Stimulated activated CD4-positive, alpha-beta T cell treated with anti-CD3 and anti-CD28 coated beads, Interleukin-15, amount 100 ng/mL, for 1 hour (primary cell): ENCODE results near the gene TPRA1.
"Not testable (repeated sequence)": the region's sequence is repeated elsewhere in the genome, so short reads cannot be mapped to it uniquely, and the experiment has no call there.

Source experiments
- DNase-seq, 2 donors: peaks; one replicate each; pipeline ENCODE4 v3.0.0-alpha.2; 2020; ENCODE audit warnings: low read depth in 1 of 2, low spot score in 1 of 2

TPRA1 gene

GRCh38 chr3:127616836-127617605 lies 26.5 kb upstream of the TPRA1 start:
- DNase-seq, result no peak

- no peak for DNase-seq
These were observed 25.2 kb upstream of the TPRA1 start for GRCh38 chr3:127615631-127616305.

- no peak for DNase-seq
These were observed 24.5 kb upstream of the TPRA1 start for GRCh38 chr3:127614928-127615589.

- no peak for DNase-seq
These were observed 22.9 kb upstream of the TPRA1 start for GRCh38 chr3:127613406-127613805.

DNA sequence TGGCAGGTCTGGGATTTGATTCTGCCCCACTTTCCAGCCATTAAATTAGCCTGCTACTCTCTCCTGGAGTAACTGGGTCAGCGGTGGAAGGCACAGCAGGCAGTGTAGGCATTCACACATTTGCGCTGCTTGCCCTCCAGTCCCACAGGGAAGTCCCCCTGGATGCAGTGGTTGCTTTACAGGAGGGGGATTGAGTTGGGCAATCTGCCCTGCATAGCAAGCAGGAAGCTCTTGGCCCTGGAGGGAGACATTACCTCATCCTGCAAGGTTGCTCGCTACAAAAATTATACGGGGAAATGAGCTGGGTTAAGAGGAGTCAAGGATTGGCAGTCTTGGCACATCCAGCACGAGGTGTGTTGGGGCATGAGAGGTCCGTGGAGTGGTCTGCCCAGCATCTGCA lies 22.4 kb upstream of the TPRA1 start:
- no peak for DNase-seq

DNA sequence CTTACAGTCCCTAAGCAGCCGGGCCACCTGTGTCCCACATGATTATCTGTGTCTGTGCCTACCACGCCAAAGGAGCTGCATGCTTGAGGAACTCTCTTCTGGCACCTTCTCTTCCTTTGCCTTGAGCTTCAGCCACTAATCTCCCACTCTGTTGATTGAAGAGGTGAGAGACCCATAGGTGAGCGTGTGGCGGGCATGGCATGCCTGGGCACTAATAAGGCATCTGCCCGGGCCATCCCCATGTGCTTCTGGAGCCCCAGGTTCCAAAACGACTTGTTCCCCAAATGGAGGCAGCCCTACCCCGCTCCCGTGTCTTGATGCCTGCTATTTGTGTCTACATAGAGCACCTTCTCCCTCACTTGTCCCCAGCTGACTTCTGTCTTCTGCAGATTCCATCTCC lies 20.7 kb upstream of the TPRA1 start:
- no peak for DNase-seq

GRCh38 chr3:127610105-127610504 lies 19.6 kb upstream of the TPRA1 start:
- DNase-seq, result no peak

GRCh38 chr3:127608362-127608718 lies 17.8 kb upstream of the TPRA1 start:
- DNase-seq, result no peak

- DNase-seq, result no peak
These were observed 17.3 kb upstream of the TPRA1 start for GRCh38 chr3:127607675-127608361.

DNA sequence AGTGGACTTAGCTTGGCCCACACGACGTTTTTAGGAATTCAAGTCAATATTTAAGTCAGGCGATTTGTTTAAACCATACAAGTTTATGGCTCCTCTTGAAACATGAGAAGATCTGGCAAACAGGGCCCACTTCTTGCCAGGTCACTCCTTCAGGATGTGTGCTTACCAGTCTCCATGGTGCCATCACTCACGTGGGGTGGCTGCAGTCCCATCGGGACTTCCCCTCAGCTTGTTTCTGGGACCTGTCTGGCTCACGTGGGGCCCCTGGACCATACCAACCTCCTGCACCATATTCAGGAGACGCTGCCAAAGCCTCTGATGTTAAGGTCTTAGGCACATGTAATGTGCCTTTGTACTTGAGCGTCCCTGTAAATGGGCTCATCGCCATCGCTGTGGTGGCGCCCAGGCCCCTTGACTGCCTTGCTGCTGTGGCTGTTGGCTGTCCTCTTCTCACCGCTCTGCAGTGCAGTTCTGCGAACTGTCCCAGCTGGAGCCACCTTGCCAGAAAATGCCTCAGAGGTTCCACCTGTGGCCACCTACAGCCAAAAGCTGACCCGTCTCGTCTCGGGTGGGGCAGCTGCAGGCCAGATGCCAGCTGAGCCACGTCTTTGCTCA lies 16.6 kb upstream of the TPRA1 start:
- no peak for DNase-seq

- no peak for DNase-seq
These were observed 15.7 kb upstream of the TPRA1 start for GRCh38 chr3:127606086-127606805.

GRCh38 chr3:127605547-127605946 lies 15.0 kb upstream of the TPRA1 start:
- not testable (repeated sequence) for DNase-seq

DNA sequence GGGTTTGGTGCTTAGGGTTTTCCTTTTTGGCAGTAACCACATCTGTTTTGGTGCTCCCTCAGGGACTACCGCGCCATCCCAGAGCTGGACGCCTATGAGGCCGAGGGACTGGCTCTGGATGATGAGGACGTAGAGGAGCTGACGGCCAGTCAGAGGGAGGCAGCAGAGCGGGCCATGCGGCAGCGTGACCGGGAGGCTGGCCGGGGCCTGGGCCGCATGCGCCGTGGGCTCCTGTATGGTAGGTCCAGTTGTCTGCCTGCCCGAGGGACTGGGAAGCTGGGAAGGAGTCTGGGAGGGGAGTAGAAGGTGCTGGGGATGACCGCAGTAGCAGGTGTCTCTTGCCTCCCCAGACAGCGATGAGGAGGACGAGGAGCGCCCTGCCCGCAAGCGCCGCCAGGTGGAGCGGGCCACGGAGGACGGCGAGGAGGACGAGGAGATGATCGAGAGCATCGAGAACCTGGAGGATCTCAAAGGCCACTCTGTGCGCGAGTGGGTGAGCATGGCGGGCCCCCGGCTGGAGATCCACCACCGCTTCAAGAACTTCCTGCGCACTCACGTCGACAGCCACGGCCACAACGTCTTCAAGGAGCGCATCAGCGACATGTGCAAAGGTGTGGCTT lies 14.1 kb upstream of the TPRA1 start:
- DNase-seq, result no peak

- no peak for DNase-seq
These were observed 13.5 kb upstream of the TPRA1 start for GRCh38 chr3:127604035-127604434.

DNA sequence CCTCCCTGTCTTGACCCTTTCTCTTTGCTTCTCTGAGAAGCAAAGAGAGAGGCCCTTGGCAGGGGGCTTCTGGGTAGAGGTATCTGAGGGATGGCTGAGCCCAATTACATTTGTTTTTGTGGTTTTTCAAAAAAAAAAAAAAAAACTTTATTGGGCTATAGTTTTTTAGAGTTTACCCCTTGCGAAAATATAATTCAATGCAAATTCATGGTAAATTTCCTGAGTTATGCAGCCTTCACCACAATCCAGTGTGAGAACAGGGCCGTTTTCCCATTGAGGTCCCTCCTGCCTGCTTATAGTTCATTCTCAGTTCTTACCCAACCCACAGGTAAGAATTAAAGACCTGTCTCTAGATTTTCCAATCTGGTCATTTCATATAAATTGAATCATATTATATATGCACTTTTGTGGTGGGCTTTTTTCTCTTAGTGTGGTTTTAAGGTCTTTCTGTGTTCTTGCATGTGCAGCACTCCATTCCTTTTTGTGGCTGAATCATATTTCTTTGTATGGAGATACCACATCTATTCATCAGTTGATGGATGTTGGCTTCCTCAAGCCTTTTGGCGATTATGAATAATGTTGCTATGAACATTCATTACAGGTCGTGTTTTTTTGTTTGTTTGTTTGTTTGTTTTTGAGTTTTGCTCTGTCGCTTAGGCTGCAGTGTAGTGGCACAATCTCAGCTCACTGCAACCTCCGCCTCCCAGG lies 10.4 kb upstream of the TPRA1 start:
- no peak for DNase-seq

DNA sequence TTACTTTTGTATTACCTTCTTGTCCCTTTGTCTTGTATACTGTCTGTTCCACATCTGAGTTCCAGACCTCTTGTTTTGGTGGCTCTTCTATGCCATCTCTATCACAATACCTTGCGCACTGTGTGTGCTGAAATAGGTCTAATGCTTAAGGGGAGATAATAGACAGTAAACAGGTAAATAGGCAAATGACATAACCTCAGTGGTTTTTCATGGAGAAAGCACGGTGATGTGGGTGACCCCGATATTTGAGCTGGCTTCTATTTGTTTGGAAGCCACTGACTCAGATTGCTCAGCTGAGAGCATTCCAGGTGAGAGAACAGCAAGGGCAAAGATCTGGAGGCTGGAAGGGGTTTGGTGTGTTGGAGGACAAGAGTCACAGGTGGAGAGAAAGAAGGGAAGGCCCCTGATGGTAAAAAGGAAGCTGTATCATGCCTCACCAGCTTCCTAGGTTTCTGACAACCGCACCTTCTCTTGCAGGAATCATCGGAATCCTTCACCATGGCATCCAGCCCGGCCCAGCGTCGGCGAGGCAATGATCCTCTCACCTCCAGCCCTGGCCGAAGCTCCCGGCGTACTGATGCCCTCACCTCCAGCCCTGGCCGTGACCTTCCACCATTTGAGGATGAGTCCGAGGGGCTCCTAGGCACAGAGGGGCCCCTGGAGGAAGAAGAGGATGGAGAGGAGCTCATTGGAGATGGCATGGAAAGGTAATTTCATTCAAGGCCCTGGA lies 8.5 kb upstream of the TPRA1 start:
- no peak for DNase-seq

GRCh38 chr3:127597020-127597771 lies 6.7 kb upstream of the TPRA1 start:
- no peak for DNase-seq

GRCh38 chr3:127595303-127595702 lies 4.8 kb upstream of the TPRA1 start:
- DNase-seq, result no peak
